Mucosa of descending colon (tissue), 3 donors: ENCODE results near the gene IQCH. TPM values are rescaled to one million over a fixed set of nuclear protein-coding genes. Genes with fewer than 3 reads are reported as not detected.

Experiments
- ATAC-seq: fragments of 200-7000 bp; cut with Tn5 transposase; one replicate; pipeline ENCODE4 v1.9.1; 2020; ENCODE audit warnings: mild to moderate bottlenecking, moderate library complexity
- DNase-seq, 3 donors: peaks; one replicate each; pipeline ENCODE4 v3.0.0-alpha.2; 2020
- H3K36me3 ChIP-seq: fragments of 200-600 bp; one replicate; pipeline ENCODE4 v1.8.0; 2021; ENCODE audit warnings: low read depth, mild to moderate bottlenecking
- H3K4me1 ChIP-seq: fragments of 200-600 bp; one replicate; pipeline ENCODE4 v1.8.0; 2021; ENCODE audit warnings: low read depth, mild to moderate bottlenecking
- H3K4me3 ChIP-seq: fragments of 200-600 bp; one replicate; pipeline ENCODE4 v1.8.0; 2021; ENCODE audit warnings: mild to moderate bottlenecking
- H3K9me3 ChIP-seq: fragments of 200-600 bp; one replicate; pipeline ENCODE4 v1.8.0; 2021; ENCODE audit warnings: mild to moderate bottlenecking
- CTCF ChIP-seq: fragments of 200-600 bp; IDR thresholded peaks from one replicate; pipeline ENCODE4 v1.8.0; 2022; ENCODE audit warnings: antibody characterized with exemption, mild to moderate bottlenecking
- intact Hi-C, 2 donors: fragments of 100-400 bp; cut with DNase I in 1 of 2; cut with micrococcal nuclease in 1 of 2; formaldehyde crosslinking; loops; one replicate each; pipeline versions ENCODE4 v1.11.0 to v1.11.1; 2022; cut with DNase I, micrococcal nuclease
- total RNA-seq, 3 donors: library from RNA; stranded (reverse); fragmentation: NEBNext Ultra II Directional in 2 of 3; extraction: Animal tissue kit (Norgen Biotek cat#: 25700) in 2 of 3; gene quantifications; one replicate each; pipeline versions ENCODE4 v1.2.1 to v1.2.4, GENCODE V29; 2021 to 2023
- donor health status: DM: no; HTN: no; CAD: no; lungs with moderate emphysema.
- donor health status: DM: no; HTN: no; CAD: no.
- donor health status: DM: no; HTN: yes; CAD: no.

The IQCH gene
- total RNA-seq, 3 donors from 2014 or later = 2.2 to 3.0 (median 2.2) TPM

GRCh38 chr15:67521029-67521782 is 266.6 kb downstream of the IQCH start, which contains the start of gene C15orf61:
Gene C15orf61, plus strand, starts transcription at chr15:67521131. Its CDS starts 118 bp downstream, at chr15:67521249.
- H3K36me3 ChIP-seq = no peaks in the 10 kb centered on the region
- peak within 1 kb of the TSS; percentile 64 for H3K4me3 ChIP-seq
- H3K9me3 ChIP-seq = no peaks in the 10 kb centered on the region
- peak; percentile 95 for ATAC-seq
- peak; percentile 89 to 96 (median 94) for DNase-seq
- no peak for TF ChIP-seq CTCF
- peaks cover 5% of the 10 kb centered on the region for H3K4me1 ChIP-seq
- intact Hi-C loops = loop anchor here in 1 of 2 donors (5.0 kb wide), 1 partner anchor 316 kb away; no protein-coding TSS in a partner anchor

- Histone ChIP-seq H3K9me3 (no peaks in the 10 kb centered on the region), H3K4me1 (peaks cover 5% of the 10 kb centered on the region), H3K36me3 (no peaks in the 10 kb centered on the region), H3K4me3 (peak overlapping the region; percentile 64)
- peak; percentile 7 for ATAC-seq
- no peak for TF ChIP-seq CTCF
- no peak for DNase-seq
- intact Hi-C loops = loop anchor here in 1 of 2 donors (5.0 kb wide), 1 partner anchor 315 kb away; no protein-coding TSS in a partner anchor
These were observed 267.4 kb downstream of the IQCH start for GRCh38 chr15:67521783-67522568.

GRCh38 chr15:67523330-67523729 is 268.7 kb downstream of the IQCH start:
- intact Hi-C loops = loop anchor here in 1 of 2 donors (5.0 kb wide), 1 partner anchor 314 kb away; no protein-coding TSS in a partner anchor
- no peak overlapping the region for H3K4me3 ChIP-seq

GRCh38 chr15:67524235-67524634 is 269.6 kb downstream of the IQCH start:
- no peaks in the 10 kb centered on the region for H3K36me3 ChIP-seq
- no peak for TF ChIP-seq CTCF

More at GRCh38 chr15:67523330-67523729, 268.7 kb downstream of the IQCH start:
- Histone ChIP-seq H3K36me3 (no peaks in the 10 kb centered on the region), H3K9me3 (no peaks in the 10 kb centered on the region), H3K4me1 (peaks cover 5% of the 10 kb centered on the region)
- ATAC-seq (no peak), DNase-seq (no peak)
- TF ChIP-seq CTCF = no peak

GRCh38 chr15:67528513-67528912 is 273.9 kb downstream of the IQCH start:
- TF ChIP-seq CTCF = no peak
- DNase-seq (no peak), ATAC-seq (no peak)
- Histone ChIP-seq H3K9me3 (no peaks in the 10 kb centered on the region), H3K4me1 (no peaks in the 10 kb centered on the region), H3K36me3 (no peaks in the 10 kb centered on the region), H3K4me3 (no peak overlapping the region)
- intact Hi-C loops = no loop called here

More at GRCh38 chr15:67524235-67524634, 269.6 kb downstream of the IQCH start:
- Histone ChIP-seq H3K4me1 (peaks cover 5% of the 10 kb centered on the region), H3K4me3 (no peak overlapping the region), H3K9me3 (no peaks in the 10 kb centered on the region)
- DNase-seq = no peak
- intact Hi-C loops = loop anchor here in 1 of 2 donors (5.0 kb wide), 1 partner anchor 313 kb away; no protein-coding TSS in a partner anchor
- no peak for ATAC-seq
